Endometrial microvascular endothelial cells (primary cell): ENCODE measurements around the gene TMEM100. TPM values are rescaled to one million over a fixed set of nuclear protein-coding genes. Genes with fewer than 3 reads are reported as not detected.

Experiments used
- total RNA-seq: library from RNA; depleted of rRNA; stranded (reverse); fragments of >200 nt; gene quantifications from one replicate; pipeline ENCODE4 v1.2.3, GENCODE V29; 2015; ENCODE audit errors: inconsistent ontology term

TMEM100 gene
- total RNA-seq, 1 donor from 2014 or later = not detected

Other genes with a start within 250 kb of the TMEM100 start
- not detected for gene SMIM36, start 211.4 kb downstream of the TMEM100 start, total RNA-seq
- 36.7 TPM for gene PCTP, start 28.2 kb upstream of the TMEM100 start, total RNA-seq